ENCODE data around the gene MTF1.

Gene MTF1

GRCh38 chr1:37851782-37852210 lies 7.6 kb downstream of the MTF1 start:
- H3K4me3 ChIP-seq (ENCODE audit: low read depth, low read length): no peak overlapping the region
- no peak for TF ChIP-seq CTCF (IDR thresholded peaks at IDR 0.05; ENCODE audit: low read depth, low read length)

GRCh38 chr1:37851262-37851661 lies 8.1 kb downstream of the MTF1 start:
- H3K4me3 ChIP-seq (ENCODE audit: low read depth, low read length): no peak overlapping the region
- TF ChIP-seq CTCF (IDR thresholded peaks at IDR 0.05; ENCODE audit: low read depth, low read length): no peak

GRCh38 chr1:37850352-37850955 lies 8.9 kb downstream of the MTF1 start:
- H3K4me3 ChIP-seq (ENCODE audit: low read depth, low read length): no peak overlapping the region
- TF ChIP-seq CTCF (IDR thresholded peaks at IDR 0.05; ENCODE audit: low read depth, low read length): no peak

GRCh38 chr1:37849480-37849879 lies 9.9 kb downstream of the MTF1 start:
- H3K4me3 ChIP-seq (ENCODE audit: low read depth, low read length): no peak overlapping the region
- TF ChIP-seq CTCF (IDR thresholded peaks at IDR 0.05; ENCODE audit: low read depth, low read length): no peak

- no peak for TF ChIP-seq CTCF (IDR thresholded peaks at IDR 0.05; ENCODE audit: low read depth, low read length)
These were observed 12.6 kb downstream of the MTF1 start for GRCh38 chr1:37846647-37847339.

GRCh38 chr1:37845786-37846185 lies 13.6 kb downstream of the MTF1 start:
- no peak for TF ChIP-seq CTCF (IDR thresholded peaks at IDR 0.05; ENCODE audit: low read depth, low read length)

More at GRCh38 chr1:37846647-37847339, 12.6 kb downstream of the MTF1 start:
- H3K4me3 ChIP-seq (ENCODE audit: low read depth, low read length): no peak overlapping the region

GRCh38 chr1:37845049-37845646 lies 14.2 kb downstream of the MTF1 start:
- H3K4me3 ChIP-seq (ENCODE audit: low read depth, low read length): no peak overlapping the region
- TF ChIP-seq CTCF (IDR thresholded peaks at IDR 0.05; ENCODE audit: low read depth, low read length): no peak

More at GRCh38 chr1:37845786-37846185, 13.6 kb downstream of the MTF1 start:
- H3K4me3 ChIP-seq (ENCODE audit: low read depth, low read length): no peak overlapping the region
